Erythroblast (primary cell): ENCODE data around the gene ELK3.

ENCODE experiments used
- GATA1 ChIP-seq: IDR thresholded peaks from 2 replicates; pipeline ENCODE4 v1.6.1; 2011; ENCODE audit warnings: low read depth, mild to moderate bottlenecking, control low read depth, low read length, moderate library complexity
- POLR2A ChIP-seq: IDR thresholded peaks from 2 replicates; pipeline ENCODE4 v1.6.1; 2011; ENCODE audit warnings: mild to moderate bottlenecking, low read length

- no peak for TF ChIP-seq POLR2A
- no peak for TF ChIP-seq GATA1
These were observed 63.5 kb downstream of the ELK3 start for GRCh38 chr12:96257550-96258103.
